GM23338 (cell line): ENCODE results near the gene HIVEP1. TPM values are rescaled to one million over a fixed set of nuclear protein-coding genes. Genes with fewer than 3 reads are reported as not detected.

Source experiments
- ATAC-seq: fragments of 200-7000 bp; cut with Tn5 transposase; 3 replicates; pipeline ENCODE4 v1.9.1; 2020
- DNase-seq: peaks from one replicate; pipeline ENCODE4 v3.0.0-alpha.2; 2015; ENCODE audit warnings: low spot score
- H2AFZ ChIP-seq: fragments of 200-600 bp; sonication (generic); 2 replicates; pipeline ENCODE4 v1.8.0; 2016; ENCODE audit warnings: antibody characterized with exemption, mild to moderate bottlenecking, moderate library complexity
- H3F3A ChIP-seq: fragments of 200-600 bp; sonication (generic); replicated peaks from 2 replicates; pipeline ENCODE4 v1.8.0; 2017; ENCODE audit warnings: antibody characterized with exemption, mixed run types, low read depth
- H3K27ac ChIP-seq: fragments of 200-600 bp; sonication (generic); 2 replicates; pipeline ENCODE4 v1.6.1; 2016; ENCODE audit warnings: low read depth
- H3K27me3 ChIP-seq: fragments of 200-600 bp; sonication (generic); 2 replicates; pipeline ENCODE4 v1.8.0; 2016; ENCODE audit warnings: mild to moderate bottlenecking, mixed run types, moderate library complexity; ENCODE audit not compliant: insufficient read depth
- H3K36me3 ChIP-seq: fragments of 200-600 bp; sonication (generic); 2 replicates; pipeline ENCODE4 v1.8.0; 2016; ENCODE audit warnings: mild to moderate bottlenecking; ENCODE audit not compliant: insufficient read depth
- H3K4me1 ChIP-seq: fragments of 200-600 bp; sonication (generic); 2 replicates; pipeline ENCODE4 v1.8.0; 2016; ENCODE audit warnings: mild to moderate bottlenecking, moderate library complexity; ENCODE audit not compliant: insufficient read depth
- H3K4me2 ChIP-seq: fragments of 200-600 bp; sonication (generic); 2 replicates; pipeline ENCODE4 v1.7.1; 2017; ENCODE audit warnings: mixed run types
- H3K4me3 ChIP-seq: fragments of 200-600 bp; sonication (generic); 2 replicates; pipeline ENCODE4 v1.6.1; 2016; ENCODE audit warnings: mixed run types
- H3K79me2 ChIP-seq: fragments of 200-600 bp; sonication (generic); replicated peaks from 2 replicates; pipeline ENCODE4 v1.8.0; 2017; ENCODE audit warnings: mild to moderate bottlenecking; ENCODE audit not compliant: insufficient read depth
- H3K9me2 ChIP-seq: fragments of 200-600 bp; sonication (generic); 2 replicates; pipeline ENCODE4 v1.8.0; 2017; ENCODE audit not compliant: insufficient read depth
- H4K20me1 ChIP-seq: fragments of 200-600 bp; sonication (generic); replicated peaks from 2 replicates; pipeline ENCODE4 v1.8.0; 2017; ENCODE audit warnings: mild to moderate bottlenecking; ENCODE audit not compliant: insufficient read depth
- H3K27ac Mint-ChIP-seq: 2 replicates; pipeline ENCODE4 v1.8.0; 2020; ENCODE audit warnings: inconsistent platforms, mild to moderate bottlenecking, moderate library complexity, mixed read lengths
- H3K27me3 Mint-ChIP-seq: 3 replicates; pipeline ENCODE4 v1.8.0; 2022; ENCODE audit warnings: low read depth, mild to moderate bottlenecking, moderate library complexity, mixed read lengths, inconsistent platforms; ENCODE audit not compliant: insufficient read depth, poor library complexity
- H3K36me3 Mint-ChIP-seq: 3 replicates; pipeline ENCODE4 v1.8.0; 2021; ENCODE audit warnings: low read depth, mild to moderate bottlenecking, inconsistent platforms, moderate library complexity, mixed read lengths
- H3K4me1 Mint-ChIP-seq: 3 replicates; pipeline ENCODE4 v1.8.0; 2020; ENCODE audit warnings: mild to moderate bottlenecking, inconsistent platforms, mixed read lengths
- H3K4me3 Mint-ChIP-seq: 3 replicates; pipeline ENCODE4 v1.8.0; 2021; ENCODE audit warnings: moderate library complexity, mild to moderate bottlenecking, inconsistent platforms, mixed read lengths
- H3K9me3 Mint-ChIP-seq: 3 replicates; pipeline ENCODE4 v1.8.0; 2020; ENCODE audit warnings: moderate library complexity, mild to moderate bottlenecking, inconsistent platforms, mixed read lengths
- CREB1 ChIP-seq: fragments of 250-450 bp; sonication (Bioruptor Pico); IDR thresholded peaks from 2 replicates; pipeline ENCODE4 v1.5.0; 2020; ENCODE audit warnings: low read depth, mild to moderate bottlenecking, moderate library complexity
- ETS1 ChIP-seq: IDR thresholded peaks from 2 replicates; pipeline ENCODE4 v1.6.1; 2016; ENCODE audit warnings: antibody characterized with exemption
- EZH2 ChIP-seq: fragments of 200-600 bp; sonication (generic); IDR thresholded peaks from one replicate; pipeline ENCODE4 v1.8.0; 2017; ENCODE audit warnings: antibody characterized with exemption, mild to moderate bottlenecking, low read depth; ENCODE audit not compliant: unreplicated experiment
- EZH2phosphoT487 ChIP-seq: fragments of 200-600 bp; sonication (generic); IDR thresholded peaks from one replicate; pipeline ENCODE4 v1.8.1; 2018; ENCODE audit warnings: antibody characterized with exemption; ENCODE audit not compliant: unreplicated experiment
- JUNB ChIP-seq: IDR thresholded peaks from one replicate; pipeline ENCODE4 v1.6.1; 2016; ENCODE audit warnings: antibody characterized with exemption; ENCODE audit not compliant: unreplicated experiment
- POLR2AphosphoS5 ChIP-seq: IDR thresholded peaks from 2 replicates; pipeline ENCODE4 v1.6.1; 2016; ENCODE audit warnings: antibody characterized with exemption, low read depth
- ZNF114 ChIP-seq: fragments of 250-450 bp; sonication (Bioruptor Pico); IDR thresholded peaks from 2 replicates; pipeline ENCODE4 v1.5.0; 2020; ENCODE audit warnings: mild to moderate bottlenecking, moderate library complexity
- ZNF331 ChIP-seq: fragments of 250-450 bp; sonication (Bioruptor Pico); IDR thresholded peaks from 2 replicates; pipeline ENCODE4 v1.5.0; 2020; ENCODE audit warnings: low read depth, mild to moderate bottlenecking, moderate library complexity
- ZNF462 ChIP-seq: fragments of 250-450 bp; sonication (Bioruptor Pico); IDR thresholded peaks from 2 replicates; pipeline ENCODE4 v1.5.0; 2020; ENCODE audit warnings: mild to moderate bottlenecking, moderate library complexity
- polyA plus RNA-seq: library from polyadenylated mRNA; unstranded; fragments of >200 nt; fragmentation: Nextera tagmentation; extraction: Ambion mirVana; gene quantifications from 2 replicates; pipeline ENCODE4 v1.2.1, GENCODE V29; 2016
- total RNA-seq: library from RNA; depleted of rRNA; stranded (reverse); fragments of >200 nt; shearing (Covaris generic); gene quantifications from 2 replicates; pipeline ENCODE4 v1.2.3, GENCODE V29; 2014
- TF ChIP-seq, protein P1 (sequence below): IDR thresholded peaks from one replicate; pipeline ENCODE4 v1.6.1; 2018; ENCODE audit warnings: antibody characterized with exemption; ENCODE audit not compliant: unreplicated experiment

HIVEP1 gene
- total and polyA plus RNA-seq, 2 experiments from 2014 or later = 10.1 to 21.7 TPM

DNA sequence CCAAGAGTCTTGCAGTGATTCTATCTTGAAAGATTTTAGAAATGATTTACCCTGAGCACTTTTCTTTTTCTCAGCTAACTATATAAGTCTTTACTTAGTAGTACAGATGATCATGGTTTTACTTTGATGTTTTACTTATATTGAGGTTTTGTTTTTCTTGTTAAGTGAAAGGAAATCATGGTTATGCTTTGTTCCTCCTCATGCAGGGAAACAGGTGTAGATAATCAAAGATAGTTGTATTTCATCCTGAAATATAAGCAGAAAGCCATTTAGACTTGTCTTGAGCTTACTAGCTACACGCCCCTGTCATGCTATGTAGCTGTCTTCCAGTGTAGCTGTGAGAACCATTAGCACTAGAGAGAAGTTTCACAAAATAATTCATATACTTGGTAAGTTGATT is 113.9 kb downstream of the HIVEP1 start (continued):
- TF ChIP-seq ZNF462 (CRISPR knock-in tag) (no peak), CREB1 (CRISPR knock-in tag) (no peak), POLR2AphosphoS5 (no peak), ZNF331 (CRISPR knock-in tag) (no peak)

- no peak overlapping the region for H3K4me2 ChIP-seq
- no peak overlapping the region for H3K4me3 Mint-ChIP-seq
- no peak overlapping the region for H2AFZ ChIP-seq
- no peak overlapping the region for H3K27ac ChIP-seq
- ATAC-seq = no peak
- no peaks in the 10 kb centered on the region for H3K4me1 ChIP-seq
- no peaks in the 10 kb centered on the region for H3F3A ChIP-seq
- no peak overlapping the region for H3K4me3 ChIP-seq
- H4K20me1 ChIP-seq = no peaks in the 10 kb centered on the region
- no peak for DNase-seq
- H3K36me3 Mint-ChIP-seq = peaks cover 9% of the 10 kb centered on the region; the same call in 2 of the 3 replicates
- no peaks in the 10 kb centered on the region for H3K27me3 Mint-ChIP-seq
- H3K9me2 ChIP-seq = no peaks in the 10 kb centered on the region
- H3K27ac Mint-ChIP-seq = no peak overlapping the region
- no peaks in the 10 kb centered on the region for H3K4me1 Mint-ChIP-seq
- no peaks in the 10 kb centered on the region; the same call in 1 of the 2 replicates for H3K36me3 ChIP-seq
- H3K79me2 ChIP-seq = no peaks in the 10 kb centered on the region; the same call in 1 of the 2 replicates
- no peaks in the 10 kb centered on the region for H3K27me3 ChIP-seq
- no peaks in the 10 kb centered on the region for H3K9me3 Mint-ChIP-seq
- TF ChIP-seq EZH2 = no peak
- no peak for TF ChIP-seq POLR2AphosphoS5
- no peak for TF ChIP-seq CREB1 (CRISPR knock-in tag)
- no peak for TF ChIP-seq ETS1
- TF ChIP-seq JUNB = no peak
- TF ChIP-seq, protein P1, sequence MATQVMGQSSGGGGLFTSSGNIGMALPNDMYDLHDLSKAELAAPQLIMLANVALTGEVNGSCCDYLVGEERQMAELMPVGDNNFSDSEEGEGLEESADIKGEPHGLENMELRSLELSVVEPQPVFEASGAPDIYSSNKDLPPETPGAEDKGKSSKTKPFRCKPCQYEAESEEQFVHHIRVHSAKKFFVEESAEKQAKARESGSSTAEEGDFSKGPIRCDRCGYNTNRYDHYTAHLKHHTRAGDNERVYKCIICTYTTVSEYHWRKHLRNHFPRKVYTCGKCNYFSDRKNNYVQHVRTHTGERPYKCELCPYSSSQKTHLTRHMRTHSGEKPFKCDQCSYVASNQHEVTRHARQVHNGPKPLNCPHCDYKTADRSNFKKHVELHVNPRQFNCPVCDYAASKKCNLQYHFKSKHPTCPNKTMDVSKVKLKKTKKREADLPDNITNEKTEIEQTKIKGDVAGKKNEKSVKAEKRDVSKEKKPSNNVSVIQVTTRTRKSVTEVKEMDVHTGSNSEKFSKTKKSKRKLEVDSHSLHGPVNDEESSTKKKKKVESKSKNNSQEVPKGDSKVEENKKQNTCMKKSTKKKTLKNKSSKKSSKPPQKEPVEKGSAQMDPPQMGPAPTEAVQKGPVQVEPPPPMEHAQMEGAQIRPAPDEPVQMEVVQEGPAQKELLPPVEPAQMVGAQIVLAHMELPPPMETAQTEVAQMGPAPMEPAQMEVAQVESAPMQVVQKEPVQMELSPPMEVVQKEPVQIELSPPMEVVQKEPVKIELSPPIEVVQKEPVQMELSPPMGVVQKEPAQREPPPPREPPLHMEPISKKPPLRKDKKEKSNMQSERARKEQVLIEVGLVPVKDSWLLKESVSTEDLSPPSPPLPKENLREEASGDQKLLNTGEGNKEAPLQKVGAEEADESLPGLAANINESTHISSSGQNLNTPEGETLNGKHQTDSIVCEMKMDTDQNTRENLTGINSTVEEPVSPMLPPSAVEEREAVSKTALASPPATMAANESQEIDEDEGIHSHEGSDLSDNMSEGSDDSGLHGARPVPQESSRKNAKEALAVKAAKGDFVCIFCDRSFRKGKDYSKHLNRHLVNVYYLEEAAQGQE = no peak
- TF ChIP-seq ZNF114 (CRISPR knock-in tag) = no peak
- TF ChIP-seq EZH2phosphoT487 = no peak
Observed at GRCh38 chr6:12129523-12129922, 117.4 kb downstream of the HIVEP1 start.
